HG03439 (cell line): Measurements from ENCODE around the gene MIXL1.

Experiments used
- ATAC-seq: cut with Tn5 transposase; IDR thresholded peaks from one replicate; pipeline ENCODE4 v1.9.1; 2021; ENCODE audit warnings: mild to moderate bottlenecking, moderate library complexity; ENCODE audit not compliant: unreplicated experiment

MIXL1 gene

GRCh38 chr1:226276077-226276682 lies 52.7 kb downstream of the MIXL1 start:
- no peak for ATAC-seq
